H1 (cell line): Measurements from ENCODE around the gene IDUA. TPM values are rescaled to one million over a fixed set of nuclear protein-coding genes. Genes with fewer than 3 reads are reported as not detected.

Experiments used
- CTCF ChIA-PET: fragments of 300-600 bp; sonication (Branson Sonifier 250); formaldehyde crosslinking; loops from one replicate; lab custom pipeline; 2021; ENCODE audit not compliant: partially characterized antibody; lab: Charles Lee
- POLR2A ChIA-PET: fragments of 300-600 bp; sonication (Branson Sonifier 250); formaldehyde crosslinking; loops from one replicate; lab custom pipeline; 2021; ENCODE audit warnings: inconsistent platforms; ENCODE audit not compliant: partially characterized antibody; lab: Charles Lee
- DNase-seq, 2 experiments: peaks; one replicate each; pipeline versions ENCODE4 v3.0.0 to v3.0.0-alpha.2; 2010 to 2022; ENCODE audit warnings: low spot score in 2 of 2, low read depth in 1 of 2, mixed read lengths in 1 of 2
- FAIRE-seq: peaks from 2 replicates; lab custom pipeline; 2011; peaks lifted over from hg19 to GRCh38; lab: Jason Lieb, UNC
- H2AFZ ChIP-seq: 2 replicates; pipeline ENCODE4 v1.8.1; 2012; ENCODE audit warnings: low read length, inconsistent platforms
- H2AK5ac ChIP-seq: 2 replicates; pipeline ENCODE4 v1.6.1; 2013; ENCODE audit warnings: low read depth, low read length
- H2BK120ac ChIP-seq: replicated peaks from 2 replicates; pipeline ENCODE3; 2013; ENCODE audit warnings: low read depth, low read length, inconsistent platforms
- H2BK12ac ChIP-seq: 2 replicates; pipeline ENCODE4 v1.6.1; 2013; ENCODE audit warnings: low read depth, low read length
- H2BK15ac ChIP-seq: 2 replicates; pipeline ENCODE4 v1.6.1; 2013; ENCODE audit warnings: low read length
- H2BK20ac ChIP-seq: 2 replicates; pipeline ENCODE4 v1.6.1; 2013; ENCODE audit warnings: low read length
- H2BK5ac ChIP-seq: 2 replicates; pipeline ENCODE4 v1.6.1; 2013; ENCODE audit warnings: low read depth, low read length
- H3K14ac ChIP-seq: 2 replicates; pipeline ENCODE4 v1.6.1; 2013; ENCODE audit warnings: inconsistent platforms; ENCODE audit not compliant: insufficient read length
- H3K18ac ChIP-seq: 2 replicates; pipeline ENCODE4 v1.6.1; 2013; ENCODE audit warnings: low read length; ENCODE audit errors: extremely low read depth
- H3K23ac ChIP-seq: 2 replicates; pipeline ENCODE4 v1.6.1; 2013; ENCODE audit warnings: inconsistent platforms; ENCODE audit not compliant: insufficient read length
- H3K23me2 ChIP-seq: 2 replicates; pipeline ENCODE4 v1.6.1; 2013; ENCODE audit warnings: low read depth, low read length
- H3K27ac ChIP-seq: 2 replicates; pipeline ENCODE4 v1.6.1; 2011; ENCODE audit warnings: low read depth, low read length, inconsistent platforms
- H3K27me3 ChIP-seq, 4 experiments: replicated peaks in 1 of 4; 1 replicate in 1 of 4; 2 replicates in 3 of 4; pipeline versions ENCODE4 v1.6.1 to v1.8.1; 2011 to 2013; ENCODE audit warnings: low read length in 3 of 4, mild to moderate bottlenecking in 3 of 4, inconsistent platforms in 2 of 4, mixed read lengths in 2 of 4, moderate library complexity in 1 of 4; ENCODE audit not compliant: control insufficient read depth in 3 of 4, insufficient read depth in 3 of 4; ENCODE audit errors: extremely low read depth in 1 of 4
- H3K36me3 ChIP-seq, 4 experiments: 2 replicates each; pipeline versions ENCODE4 v1.6.1 to v1.8.1; 2011 to 2013; ENCODE audit warnings: mild to moderate bottlenecking in 4 of 4, low read length in 3 of 4, moderate library complexity in 2 of 4, control low read depth in 1 of 4, inconsistent platforms in 1 of 4; ENCODE audit not compliant: insufficient read depth in 4 of 4, control insufficient read depth in 2 of 4
- H3K4ac ChIP-seq: replicated peaks from 2 replicates; pipeline ENCODE3; 2013; ENCODE audit warnings: low read length, low read depth, mixed read lengths, inconsistent platforms; ENCODE audit not compliant: insufficient read length
- H3K4me1 ChIP-seq, 4 experiments: replicated peaks in 1 of 4; 1 replicate in 1 of 4; 2 replicates in 3 of 4; pipeline versions ENCODE4 v1.6.1 to v1.8.1; 2011 to 2013; ENCODE audit warnings: low read length in 3 of 4, inconsistent platforms in 2 of 4, mixed read lengths in 1 of 4; ENCODE audit not compliant: insufficient read depth in 4 of 4, control insufficient read depth in 3 of 4
- H3K4me2 ChIP-seq, 2 experiments: 2 replicates each; pipeline versions ENCODE4 v1.6.1 to v1.8.1; 2011 to 2013; ENCODE audit warnings: low read depth in 2 of 2, low read length in 2 of 2, control low read depth in 1 of 2, inconsistent platforms in 1 of 2, mild to moderate bottlenecking in 1 of 2; ENCODE audit not compliant: insufficient read depth in 1 of 2
- H3K4me3 ChIP-seq, 4 experiments: fragments of 200-600, 300-600 bp in 1 of 4; sonication (generic), shearing (Covaris generic), sonication (Bioruptor Twin) in 1 of 4; 2 replicates each; pipeline versions ENCODE4 v1.5.1 to v1.8.1; 2011 to 2016; ENCODE audit warnings: low read length in 4 of 4, low read depth in 3 of 4, control low read depth in 2 of 4, inconsistent platforms in 2 of 4, mild to moderate bottlenecking in 2 of 4, mixed read lengths in 1 of 4, moderate library complexity in 1 of 4; ENCODE audit not compliant: insufficient read depth in 2 of 4; ENCODE audit errors: extremely low read depth in 1 of 4
- H3K56ac ChIP-seq: replicated peaks from 2 replicates; pipeline ENCODE3; 2013; ENCODE audit warnings: low read depth, mild to moderate bottlenecking, mixed read lengths, low read length, inconsistent platforms; ENCODE audit not compliant: insufficient read length
- H3K79me1 ChIP-seq: 2 replicates; pipeline ENCODE4 v1.6.1; 2013; ENCODE audit warnings: low read depth, low read length, control low read depth
- H3K79me2 ChIP-seq, 2 experiments: 2 replicates each; pipeline versions ENCODE4 v1.6.1 to v1.8.1; 2012 to 2013; ENCODE audit warnings: low read length in 2 of 2, mild to moderate bottlenecking in 2 of 2, inconsistent platforms in 1 of 2; ENCODE audit not compliant: insufficient read depth in 2 of 2, control insufficient read depth in 1 of 2
- H3K9ac ChIP-seq, 4 experiments: replicated peaks in 1 of 4; 1 replicate in 1 of 4; 2 replicates in 3 of 4; pipeline versions ENCODE4 v1.6.1 to v1.8.1; 2011 to 2013; ENCODE audit warnings: low read depth in 3 of 4, low read length in 3 of 4, control low read depth in 2 of 4, mild to moderate bottlenecking in 2 of 4, moderate library complexity in 2 of 4, inconsistent platforms in 1 of 4; ENCODE audit errors: extremely low read depth in 1 of 4
- H3K9me3 ChIP-seq, 2 experiments: 2 replicates each; pipeline versions ENCODE4 v1.6.1 to v1.8.1; 2012 to 2013; ENCODE audit warnings: mild to moderate bottlenecking in 2 of 2, moderate library complexity in 2 of 2, control low read depth in 1 of 2, inconsistent platforms in 1 of 2, low read depth in 1 of 2, low read length in 1 of 2, mixed read lengths in 1 of 2; ENCODE audit not compliant: insufficient read depth in 2 of 2
- H4K20me1 ChIP-seq, 2 experiments: replicated peaks in 1 of 2; 2 replicates each; pipeline versions ENCODE3 to v1.8.1; 2011 to 2013; ENCODE audit warnings: inconsistent platforms in 2 of 2, low read length in 2 of 2, mild to moderate bottlenecking in 1 of 2; ENCODE audit not compliant: insufficient read depth in 2 of 2, control insufficient read depth in 1 of 2
- H4K5ac ChIP-seq: 2 replicates; pipeline ENCODE4 v1.6.1; 2013; ENCODE audit warnings: low read length, low read depth, mixed read lengths, inconsistent platforms; ENCODE audit not compliant: insufficient read length
- H4K8ac ChIP-seq: 2 replicates; pipeline ENCODE4 v1.8.0; 2013; ENCODE audit warnings: mild to moderate bottlenecking, moderate library complexity, low read length, inconsistent platforms; ENCODE audit not compliant: insufficient read depth; ENCODE audit errors: extremely low read depth
- H4K91ac ChIP-seq: replicated peaks from 2 replicates; pipeline ENCODE3; 2013; ENCODE audit warnings: low read length, mixed read lengths, inconsistent platforms; ENCODE audit not compliant: insufficient read length
- CBX8 ChIP-seq: fragments of 300-800, 300-1000 bp; sonication (generic); IDR thresholded peaks from 2 replicates; pipeline ENCODE4 v1.7.1; 2016; ENCODE audit warnings: low read depth, low read length, borderline replicate concordance
- JUN ChIP-seq: IDR thresholded peaks from 2 replicates; pipeline ENCODE4 v1.6.1; 2011; ENCODE audit warnings: low read depth, mild to moderate bottlenecking, improper control_type of control experiment, low read length
- KDM4A ChIP-seq: IDR thresholded peaks from one replicate; pipeline ENCODE4 v1.7.1; 2012; ENCODE audit warnings: low read depth, mild to moderate bottlenecking, moderate library complexity, low read length, inconsistent platforms; ENCODE audit not compliant: severe bottlenecking
- PHF8 ChIP-seq: fragments of 200-600 bp; sonication (generic); conservative IDR thresholded peaks from 2 replicates; pipeline ENCODE4 v1.7.1; 2012; ENCODE audit warnings: low read depth, mild to moderate bottlenecking, inconsistent platforms, low read length, moderate library complexity
- POLR2AphosphoS5 ChIP-seq: IDR thresholded peaks from 2 replicates; pipeline ENCODE4 v1.6.1; 2011; ENCODE audit warnings: low read depth, low read length
- SAP30 ChIP-seq: fragments of 300-600 bp; sonication (generic); IDR thresholded peaks from 2 replicates; pipeline ENCODE4 v1.7.1; 2012; ENCODE audit warnings: low read length, moderate library complexity, mild to moderate bottlenecking, inconsistent platforms; ENCODE audit not compliant: insufficient read depth, insufficient replicate concordance
- TAF1 ChIP-seq: IDR thresholded peaks from 2 replicates; pipeline ENCODE4 v1.6.1; 2011; ENCODE audit warnings: mild to moderate bottlenecking, low read depth, low read length
- WGBS, 2 experiments: shearing (Covaris generic) in 1 of 2; methylation state at CpG; one replicate each; pipeline versions ENCODE4 v1.1.6 to v1.1.7; 2013 to 2015; ENCODE audit warnings: low lambda C conversion rate in 2 of 2, mixed read lengths in 2 of 2, inconsistent platforms in 1 of 2, low coverage in 1 of 2, missing lambda C conversion rate in 1 of 2; ENCODE audit not compliant: insufficient replicate concordance in 2 of 2, insufficient coverage in 1 of 2, insufficient read length in 1 of 2; ENCODE audit errors: extremely low coverage in 1 of 2, missing lambda C conversion rate in 1 of 2; 5-methylcytosine and 5-hydroxymethylcytosine counted together
- polyA plus RNA-seq, 7 experiments: library from polyadenylated mRNA; depleted of rRNA in 3 of 7; stranded (reverse) in 5 of 7; unstranded in 2 of 7; fragments of >200 nt in 5 of 7; fragments of 200-250 nt in 2 of 7; gene quantifications; 1 replicate in 5 of 7; 2 replicates in 1 of 7; 4 replicates in 1 of 7; pipeline versions ENCODE4 v1.2.1 to v1.2.3, GENCODE V29; 2011 to 2013; ENCODE audit warnings: missing spikeins in 2 of 7, mixed read lengths in 2 of 7
- total RNA-seq: library from RNA; stranded (reverse); fragmentation: NEBNext Ultra II Directional; extraction: Animal tissue kit (Norgen Biotek cat#: 25700); gene quantifications from 2 replicates; pipeline ENCODE4 v1.2.1, GENCODE V29; 2021

The IDUA gene
- total and polyA plus RNA-seq, 2 of the 8 experiments (the other 6 are each of a cell fraction or from before 2014, with no cell fraction given): 2.8 to 4.8 TPM

DNA sequence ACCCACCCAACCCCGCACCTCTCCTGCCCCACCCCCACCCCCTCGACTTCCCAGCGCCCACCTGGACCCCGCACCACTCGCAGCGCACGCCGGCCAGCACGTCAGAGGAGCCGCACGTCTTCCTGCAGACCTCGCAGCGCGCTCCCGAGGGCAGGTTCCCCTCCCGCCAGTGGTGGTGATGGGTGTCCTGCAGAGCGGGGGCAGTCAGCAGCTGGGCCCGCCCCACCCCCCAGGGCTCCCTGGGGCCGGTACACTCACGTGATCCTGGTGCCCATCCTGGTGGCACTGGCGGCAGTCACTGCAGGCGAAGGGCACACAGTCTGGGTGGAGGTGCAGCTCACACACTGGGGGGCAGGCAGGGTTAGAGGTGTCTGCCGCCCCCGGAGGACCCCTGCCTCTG is 18.6 kb upstream of the IDUA start:
- no peak overlapping the region for H4K5ac ChIP-seq
- H3K4ac ChIP-seq: no peak overlapping the region
- H3K18ac ChIP-seq: no peak overlapping the region; the same call in 1 of the 2 replicates
- no peak overlapping the region for H3K56ac ChIP-seq
- H4K8ac ChIP-seq: no peak overlapping the region
- H2AFZ ChIP-seq: no peak overlapping the region
- DNase-seq: no peak
- ChIA-PET POLR2A (interaction anchor here (0.7 to 1.3 kb wide), 3 partner anchors 8 to 281 kb away, joined by 3 to 4 read pairs (median 3); partner anchors contain the start of genes GAK and TMEM175), CTCF (interaction anchor here (1.1 to 1.4 kb wide), 2 partner anchors 9 to 19 kb away, joined by 4 read pairs; partner anchors contain the start of gene IDUA)
- no peak overlapping the region for H4K91ac ChIP-seq
- no peaks in the 10 kb centered on the region for H3K79me2 ChIP-seq
- H2BK120ac ChIP-seq: no peak overlapping the region
- no peak overlapping the region for H3K27ac ChIP-seq
- no peaks in the 10 kb centered on the region for H3K9me3 ChIP-seq
- H3K79me1 ChIP-seq: no peaks in the 10 kb centered on the region
- no peak overlapping the region for H2BK15ac ChIP-seq
- peaks cover 6 to 21% of the 10 kb centered on the region in 2 experiments for H4K20me1 ChIP-seq
- peak overlapping the region; percentile 61 to 73 for H3K4me2 ChIP-seq
- no peak overlapping the region for H3K14ac ChIP-seq
- no peak overlapping the region for H3K23ac ChIP-seq
- peaks cover 0 to 9% (median 4%) of the 10 kb centered on the region in 4 experiments; a peak in 3 of 7 replicates for H3K4me1 ChIP-seq
- H3K27me3 ChIP-seq: peaks cover 9 to 42% (median 29%) of the 10 kb centered on the region in 4 experiments; a peak in 6 of 7 replicates
- WGBS, 2 experiments: 36% methylated on average over 11 of the region's 24 CpGs; no CpG with 5 or more reads in 1 of the 2 experiments
- H2BK5ac ChIP-seq: no peak overlapping the region
- no peaks in the 10 kb centered on the region for H3K36me3 ChIP-seq
- FAIRE-seq: no peak
- H3K9ac ChIP-seq: no peak overlapping the region
- peaks cover 12% of the 10 kb centered on the region; the same call in 1 of the 2 replicates for H3K23me2 ChIP-seq
- no peak overlapping the region for H2BK12ac ChIP-seq
- peak overlapping the region in 2 of 4 experiments; percentile 25 to 45; a peak in 3 of 8 replicates for H3K4me3 ChIP-seq
- no peak overlapping the region for H2AK5ac ChIP-seq
- H2BK20ac ChIP-seq: no peak overlapping the region; the same call in 1 of the 2 replicates
- no peak for TF ChIP-seq KDM4A
- TF ChIP-seq PHF8: no peak
- no peak for TF ChIP-seq POLR2AphosphoS5
- no peak for TF ChIP-seq SAP30
- TF ChIP-seq TAF1: no peak
- TF ChIP-seq JUN: no peak
- TF ChIP-seq CBX8: no peak
